Thoracic aorta (tissue), 2 donors: ENCODE data around the gene METTL13. TPM values are rescaled to one million over a fixed set of nuclear protein-coding genes. Genes with fewer than 3 reads are reported as not detected.

ENCODE experiments used
- ATAC-seq: fragments of 150-250 bp; one replicate; pipeline ENCODE4 v1.8.0; 2017; ENCODE audit warnings: low read depth; ENCODE audit not compliant: insufficient number of reproducible peaks, low FRiP score
- DNase-seq: peaks from one replicate; pipeline ENCODE4 v3.0.0-alpha.2; 2020; ENCODE audit warnings: low spot score
- H3K27ac ChIP-seq, 2 donors: fragments of 200-600 bp; sonication (generic); 1 replicate in 1 of 2; 2 replicates in 1 of 2; pipeline ENCODE4 v1.5.1; 2016; ENCODE audit warnings: mild to moderate bottlenecking in 2 of 2, moderate library complexity in 2 of 2
- H3K27me3 ChIP-seq: fragments of 200-600 bp; sonication (generic); replicated peaks from 2 replicates; pipeline ENCODE4 v1.6.0; 2016; ENCODE audit warnings: mild to moderate bottlenecking; ENCODE audit not compliant: insufficient read depth
- H3K36me3 ChIP-seq: fragments of 200-600 bp; sonication (generic); one replicate; pipeline ENCODE4 v1.5.1; 2016
- H3K4me1 ChIP-seq, 2 donors: fragments of 200-600 bp; sonication (generic); 1 replicate in 1 of 2; 2 replicates in 1 of 2; pipeline versions ENCODE4 v1.5.1 to v1.6.0; 2016; ENCODE audit warnings: low read depth in 2 of 2, mild to moderate bottlenecking in 1 of 2; ENCODE audit not compliant: control insufficient read depth in 1 of 2
- H3K4me3 ChIP-seq: fragments of 200-600 bp; sonication (generic); 2 replicates; pipeline ENCODE4 v1.5.1; 2016; ENCODE audit warnings: mild to moderate bottlenecking
- H3K9me3 ChIP-seq: fragments of 200-600 bp; sonication (generic); 2 replicates; pipeline ENCODE4 v1.5.1; 2016
- CTCF ChIP-seq: fragments of 200-600 bp; sonication (generic); IDR thresholded peaks from one replicate; pipeline ENCODE4 v1.5.1; 2019; ENCODE audit warnings: antibody characterized with exemption
- total RNA-seq, 2 donors: library from RNA; depleted of rRNA; stranded (reverse); fragments of >200 nt; gene quantifications; one replicate each; pipeline versions ENCODE4 v1.1.0 to v1.2.3, GENCODE V29; 2016

Gene METTL13
- total RNA-seq, 2 donors from 2014 or later = 15.7 to 24.8 TPM

GRCh38 chr1:171743081-171743870, 38.2 kb upstream of the METTL13 start:
- Histone ChIP-seq H3K27me3 (no peaks in the 10 kb centered on the region), H3K4me1 (peaks cover 15 to 39% of the 10 kb centered on the region in 2 donors), H3K36me3 (no peaks in the 10 kb centered on the region), H3K4me3 (peak overlapping the region; percentile 98), H3K27ac (peak overlapping the region; percentile 92 to 98), H3K9me3 (no peaks in the 10 kb centered on the region)
- no peak for DNase-seq
- ATAC-seq = peak; percentile 67
- no peak for TF ChIP-seq CTCF

- ATAC-seq = no peak
- Histone ChIP-seq H3K4me1 (peaks cover 14 to 22% of the 10 kb centered on the region in 2 donors), H3K4me3 (no peak overlapping the region), H3K9me3 (no peaks in the 10 kb centered on the region), H3K27me3 (no peaks in the 10 kb centered on the region), H3K27ac (peak overlapping the region in 1 of 2 donors; percentile 92), H3K36me3 (no peaks in the 10 kb centered on the region)
- no peak for DNase-seq
- TF ChIP-seq CTCF = no peak
Observed at GRCh38 chr1:171744986-171745385, 36.5 kb upstream of the METTL13 start.

GRCh38 chr1:171748651-171749050, 32.8 kb upstream of the METTL13 start:
- no peak for TF ChIP-seq CTCF
- H3K27ac ChIP-seq = no peak overlapping the region
- ATAC-seq (no peak), DNase-seq (no peak)
- no peaks in the 10 kb centered on the region for H3K27me3 ChIP-seq
- H3K9me3 ChIP-seq = no peaks in the 10 kb centered on the region
- H3K4me3 ChIP-seq = no peak overlapping the region
- H3K36me3 ChIP-seq = no peaks in the 10 kb centered on the region
- H3K4me1 ChIP-seq = peaks cover 2 to 23% of the 10 kb centered on the region in 2 donors

GRCh38 chr1:171751221-171751620, 30.2 kb upstream of the METTL13 start:
- Histone ChIP-seq H3K36me3 (no peaks in the 10 kb centered on the region), H3K4me3 (no peak overlapping the region), H3K27ac (no peak overlapping the region), H3K27me3 (no peaks in the 10 kb centered on the region), H3K9me3 (no peaks in the 10 kb centered on the region), H3K4me1 (peaks cover 4 to 29% of the 10 kb centered on the region in 2 donors)
- DNase-seq = no peak
- no peak for ATAC-seq
- TF ChIP-seq CTCF = no peak

GRCh38 chr1:171753182-171753581, 28.3 kb upstream of the METTL13 start:
- no peaks in the 10 kb centered on the region for H3K36me3 ChIP-seq
- H3K9me3 ChIP-seq = no peaks in the 10 kb centered on the region
- no peak for TF ChIP-seq CTCF
- peaks cover 4 to 29% of the 10 kb centered on the region in 2 donors for H3K4me1 ChIP-seq
- DNase-seq = no peak
- no peak overlapping the region for H3K4me3 ChIP-seq
- no peak overlapping the region for H3K27ac ChIP-seq
- no peak for ATAC-seq
- H3K27me3 ChIP-seq = no peaks in the 10 kb centered on the region
